Metanephros (tissue), 1 donor: ENCODE results near the gene FAH. TPM values are rescaled to one million over a fixed set of nuclear protein-coding genes. Genes with fewer than 3 reads are reported as not detected.

Source experiments
- total RNA-seq: library from RNA; depleted of rRNA; stranded (reverse); fragments of >200 nt; gene quantifications from one replicate; pipeline ENCODE4 v1.2.3, GENCODE V29; 2014

Gene FAH
- total RNA-seq = 23.3 TPM

DNA sequence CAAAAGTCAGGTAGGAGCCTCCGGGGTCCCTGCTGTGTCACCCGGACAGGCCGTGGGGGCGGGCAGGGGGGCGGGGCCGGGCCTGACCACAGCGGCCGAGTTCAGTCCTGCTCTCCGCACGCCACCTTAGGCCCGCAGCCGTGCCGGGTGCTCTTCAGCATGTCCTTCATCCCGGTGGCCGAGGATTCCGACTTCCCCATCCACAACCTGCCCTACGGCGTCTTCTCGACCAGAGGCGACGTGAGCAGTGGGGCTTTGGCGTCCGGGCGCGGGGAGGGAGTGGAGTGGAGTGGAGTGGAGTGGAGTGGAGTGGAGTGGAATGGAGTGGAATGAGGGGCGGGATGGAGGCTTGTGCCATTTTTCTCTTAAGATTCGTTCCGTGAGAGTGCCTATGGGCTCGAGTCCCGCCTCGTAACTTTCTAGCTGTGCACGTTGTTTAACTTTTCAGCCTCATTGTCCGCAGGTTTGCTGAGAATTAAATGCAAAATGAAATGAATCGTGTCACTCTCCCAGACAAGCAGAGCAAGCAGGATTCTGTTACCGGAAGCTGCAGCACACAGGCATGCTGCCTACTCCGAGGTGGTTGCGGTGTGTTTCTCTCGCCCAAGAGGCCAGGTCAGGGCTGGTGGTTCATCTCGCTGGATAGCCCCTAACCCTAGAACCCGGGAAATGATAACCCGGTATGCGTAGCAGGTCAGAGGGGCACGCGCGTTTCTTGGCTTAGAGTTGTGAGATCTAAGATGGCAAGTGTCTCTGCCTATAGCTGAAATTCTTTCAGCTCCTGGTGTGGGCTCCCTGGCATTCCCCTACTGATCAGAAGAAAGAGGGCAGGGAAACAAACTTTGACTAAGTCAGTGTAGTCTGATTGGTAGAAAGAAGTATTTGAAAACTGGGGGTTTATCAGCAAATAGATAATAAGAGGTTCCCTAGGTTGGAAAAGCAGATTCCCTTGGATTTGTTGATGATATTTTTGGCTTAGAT is at the start of gene FAH:
TSS of gene FAH (plus strand) at position 104 of the 981 bp plus-strand sequence. CDS start at position 160, 56 bp downstream.

Other genes with a start within 250 kb of the FAH start
- 8.2 TPM for gene BCL2A1, start 181.8 kb upstream of the FAH start, total RNA-seq
- gene ZFAND6, start 93.3 kb upstream of the FAH start, total RNA-seq = 165 TPM
- 5.2 TPM for gene CTXND1, start 99.2 kb downstream of the FAH start, total RNA-seq